OCI-LY3 (cell line): Measurements from ENCODE around the gene ADGRE3.

Source experiments
- H2AFZ ChIP-seq: fragments of 200-600, 300-600 bp; shearing (Covaris generic); 2 replicates; pipeline ENCODE4 v1.6.0; 2014; ENCODE audit warnings: antibody characterized with exemption, low read depth, low read length
- H3K27ac ChIP-seq: fragments of 200-600, 300-600 bp; sonication (generic); 2 replicates; pipeline ENCODE4 v1.5.1; 2014; ENCODE audit warnings: mild to moderate bottlenecking, low read length, moderate library complexity, mixed read lengths
- H3K27me3 ChIP-seq: fragments of 200-600, 300-600 bp; sonication (generic); 2 replicates; pipeline ENCODE4 v1.6.1; 2014; ENCODE audit warnings: low read depth, low read length, mixed read lengths
- H3K36me3 ChIP-seq: fragments of 200-600, 300-600 bp; sonication (generic); replicated peaks from 2 replicates; pipeline ENCODE3; 2014; ENCODE audit warnings: low read depth, low read length, mixed read lengths
- H3K4me1 ChIP-seq: fragments of 300-600, 200-600 bp; sonication (generic); 2 replicates; pipeline ENCODE4 v1.6.1; 2014; ENCODE audit warnings: low read length, mixed read lengths
- H3K4me2 ChIP-seq: fragments of 200-600, 300-600 bp; sonication (generic); 2 replicates; pipeline ENCODE4 v1.6.1; 2014; ENCODE audit warnings: low read length, mixed read lengths
- H3K4me3 ChIP-seq: fragments of 300-600, 200-600 bp; sonication (generic); 2 replicates; pipeline ENCODE4 v1.5.1; 2014; ENCODE audit warnings: antibody characterized with exemption, mild to moderate bottlenecking, low read length, moderate library complexity
- H3K79me2 ChIP-seq: fragments of 300-600, 200-600 bp; shearing (Covaris generic); 2 replicates; pipeline ENCODE4 v1.6.1; 2014; ENCODE audit warnings: mild to moderate bottlenecking, low read length, mixed read lengths
- H3K9ac ChIP-seq: fragments of 300-600, 200-600 bp; shearing (Covaris generic); 2 replicates; pipeline ENCODE4 v1.6.0; 2014; ENCODE audit warnings: mild to moderate bottlenecking, low read length, moderate library complexity
- H3K9me3 ChIP-seq: fragments of 200-600, 300-600 bp; shearing (Covaris generic); 2 replicates; pipeline ENCODE4 v1.6.1; 2014; ENCODE audit warnings: low read length, mixed read lengths; ENCODE audit not compliant: insufficient read depth
- H4K20me1 ChIP-seq: fragments of 200-600, 300-600 bp; sonication (generic); 2 replicates; pipeline ENCODE4 v1.6.1; 2016; ENCODE audit warnings: low read length, mixed read lengths; ENCODE audit not compliant: insufficient read depth
- EZH2phosphoT487 ChIP-seq: fragments of 200-600 bp; shearing (Covaris generic); IDR thresholded peaks from 2 replicates; pipeline ENCODE4 v1.6.1; 2018; ENCODE audit warnings: antibody characterized with exemption, mixed run types, low read depth
- TF ChIP-seq, protein P1 (sequence below): fragments of 200-600, 300-600 bp; sonication (generic); IDR thresholded peaks from 2 replicates; pipeline ENCODE4 v1.5.1; 2014; ENCODE audit warnings: antibody characterized with exemption, low read length, low read depth

Gene ADGRE3

DNA sequence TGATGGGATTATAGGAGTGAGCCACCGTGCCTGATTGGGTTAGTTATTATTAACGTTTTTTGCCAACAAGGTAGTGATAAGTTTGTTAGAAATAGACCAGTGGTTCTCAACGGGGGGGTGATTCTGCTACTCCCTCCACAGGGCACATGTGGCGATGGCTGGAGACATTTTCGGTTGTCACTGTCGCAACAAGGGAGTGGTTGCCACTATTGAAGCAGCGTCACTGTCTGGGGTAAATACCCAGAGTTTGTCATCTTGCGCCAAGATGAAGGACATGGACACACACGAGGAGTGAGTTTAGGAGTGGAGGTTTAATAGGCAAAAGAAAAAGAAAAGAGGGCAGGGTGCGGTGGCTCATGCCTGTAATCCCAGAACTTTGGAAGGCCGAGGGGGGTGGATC, 18.9 kb downstream of the ADGRE3 start:
- TF ChIP-seq EZH2phosphoT487, result no peak
- TF ChIP-seq, protein P1, sequence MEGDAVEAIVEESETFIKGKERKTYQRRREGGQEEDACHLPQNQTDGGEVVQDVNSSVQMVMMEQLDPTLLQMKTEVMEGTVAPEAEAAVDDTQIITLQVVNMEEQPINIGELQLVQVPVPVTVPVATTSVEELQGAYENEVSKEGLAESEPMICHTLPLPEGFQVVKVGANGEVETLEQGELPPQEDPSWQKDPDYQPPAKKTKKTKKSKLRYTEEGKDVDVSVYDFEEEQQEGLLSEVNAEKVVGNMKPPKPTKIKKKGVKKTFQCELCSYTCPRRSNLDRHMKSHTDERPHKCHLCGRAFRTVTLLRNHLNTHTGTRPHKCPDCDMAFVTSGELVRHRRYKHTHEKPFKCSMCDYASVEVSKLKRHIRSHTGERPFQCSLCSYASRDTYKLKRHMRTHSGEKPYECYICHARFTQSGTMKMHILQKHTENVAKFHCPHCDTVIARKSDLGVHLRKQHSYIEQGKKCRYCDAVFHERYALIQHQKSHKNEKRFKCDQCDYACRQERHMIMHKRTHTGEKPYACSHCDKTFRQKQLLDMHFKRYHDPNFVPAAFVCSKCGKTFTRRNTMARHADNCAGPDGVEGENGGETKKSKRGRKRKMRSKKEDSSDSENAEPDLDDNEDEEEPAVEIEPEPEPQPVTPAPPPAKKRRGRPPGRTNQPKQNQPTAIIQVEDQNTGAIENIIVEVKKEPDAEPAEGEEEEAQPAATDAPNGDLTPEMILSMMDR, result no peak
- Histone ChIP-seq H4K20me1 (no peaks in the 10 kb centered on the region), H3K27ac (no peak overlapping the region), H3K36me3 (no peaks in the 10 kb centered on the region), H3K27me3 (peaks cover 12% of the 10 kb centered on the region), H2AFZ (no peak overlapping the region), H3K4me2 (no peak overlapping the region), H3K9me3 (no peaks in the 10 kb centered on the region), H3K4me3 (no peak overlapping the region), H3K4me1 (peaks cover 2% of the 10 kb centered on the region; the same call in 1 of the 2 replicates), H3K79me2 (no peaks in the 10 kb centered on the region), H3K9ac (no peak overlapping the region)

DNA sequence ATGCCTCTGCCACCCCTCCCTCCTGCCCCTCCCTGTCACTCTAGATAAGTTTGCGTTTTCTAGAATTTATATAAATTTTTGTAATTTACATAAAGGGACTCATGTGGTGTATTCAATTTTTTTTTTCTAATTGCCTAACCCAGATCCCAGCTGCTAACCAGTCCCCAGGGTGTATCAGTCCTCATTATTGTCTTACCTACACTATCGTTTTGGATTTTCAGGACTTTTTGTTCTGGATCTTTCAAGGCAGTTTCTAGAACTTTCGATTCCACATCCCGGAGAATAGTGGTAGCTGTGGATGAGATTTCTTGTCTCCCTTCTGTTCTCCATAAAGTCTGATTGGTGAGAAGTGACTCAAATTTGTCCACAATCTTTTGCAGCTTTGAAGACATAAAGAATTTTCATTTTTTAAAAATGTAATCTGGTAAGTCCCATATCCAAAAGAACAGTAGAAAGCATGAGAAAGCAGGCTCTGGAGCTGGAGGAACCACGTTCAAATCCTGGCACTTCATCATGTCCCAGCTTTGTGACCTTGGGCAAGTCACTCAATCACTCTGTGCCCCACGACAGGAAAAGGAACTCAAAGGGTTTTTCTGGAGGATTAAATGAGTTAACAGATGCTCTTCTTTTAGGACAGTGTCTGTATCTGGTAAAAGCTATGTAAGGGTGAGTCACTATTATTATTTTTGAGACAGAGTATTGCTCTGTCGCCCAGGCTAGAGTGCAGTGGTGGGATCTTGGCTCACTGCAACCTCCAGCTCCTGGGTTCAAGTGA, 19.7 kb downstream of the ADGRE3 start:
- no peaks in the 10 kb centered on the region for H3K36me3 ChIP-seq
- H4K20me1 ChIP-seq, result no peaks in the 10 kb centered on the region
- no peak for TF ChIP-seq EZH2phosphoT487
- TF ChIP-seq, protein P1, result no peak
- peaks cover 14% of the 10 kb centered on the region for H3K27me3 ChIP-seq
- no peak overlapping the region for H3K27ac ChIP-seq
- no peaks in the 10 kb centered on the region for H3K4me1 ChIP-seq
- H3K4me2 ChIP-seq, result no peak overlapping the region
- H3K79me2 ChIP-seq, result no peaks in the 10 kb centered on the region
- no peak overlapping the region for H3K9ac ChIP-seq
- no peak overlapping the region for H3K4me3 ChIP-seq
- H2AFZ ChIP-seq, result no peak overlapping the region
- no peaks in the 10 kb centered on the region for H3K9me3 ChIP-seq

DNA sequence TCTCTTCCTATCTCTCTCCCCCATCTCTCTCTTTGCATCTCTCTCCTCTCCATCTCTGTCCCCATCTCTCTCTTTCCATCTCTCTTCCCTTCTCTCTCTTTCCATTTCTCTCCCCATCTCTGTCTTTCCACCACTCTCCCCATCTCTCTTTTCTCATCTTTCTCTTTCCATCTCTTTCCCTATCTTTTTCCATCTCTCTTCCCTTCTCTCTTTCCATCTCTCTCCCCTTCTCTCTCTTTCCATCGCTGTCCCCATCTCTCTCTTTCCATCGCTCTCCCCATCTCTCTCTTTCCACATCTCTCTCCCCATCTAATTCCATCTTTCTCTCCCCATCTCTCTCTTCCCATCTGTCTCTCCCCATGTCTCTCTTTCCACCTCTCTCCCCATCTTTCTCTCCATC, 24.5 kb downstream of the ADGRE3 start:
- Histone ChIP-seq H3K9ac (no peak overlapping the region), H4K20me1 (no peaks in the 10 kb centered on the region), H3K79me2 (no peaks in the 10 kb centered on the region), H3K9me3 (no peaks in the 10 kb centered on the region), H3K36me3 (no peaks in the 10 kb centered on the region), H3K4me3 (no peak overlapping the region), H3K27ac (no peak overlapping the region), H3K27me3 (peaks cover 14% of the 10 kb centered on the region), H3K4me2 (no peak overlapping the region), H3K4me1 (no peaks in the 10 kb centered on the region), H2AFZ (no peak overlapping the region)
- no peak for TF ChIP-seq EZH2phosphoT487
- TF ChIP-seq, protein P1, result no peak

DNA sequence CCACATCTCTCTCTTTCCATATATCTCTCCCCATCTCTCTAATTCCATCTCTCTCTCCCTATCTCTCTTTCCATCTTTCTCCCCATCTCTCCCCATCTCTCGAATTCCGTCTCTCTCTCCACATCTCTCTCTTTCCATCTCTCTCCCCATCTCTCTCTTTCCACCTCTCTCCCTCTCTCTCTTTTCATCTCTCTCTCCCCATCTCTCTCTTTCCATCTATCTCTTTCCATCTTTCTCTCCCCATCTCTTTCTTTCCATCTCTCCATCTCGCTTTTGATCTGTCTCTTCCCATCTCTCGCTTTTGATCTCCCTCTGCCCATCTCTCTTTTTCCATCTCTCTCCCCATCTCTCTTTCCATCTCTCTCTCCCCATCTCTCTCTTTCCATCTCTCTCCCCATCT, 25.6 kb downstream of the ADGRE3 start:
- no peaks in the 10 kb centered on the region for H4K20me1 ChIP-seq

More for the DNA sequence above, 25.6 kb downstream of the ADGRE3 start:
- no peak overlapping the region for H3K4me3 ChIP-seq
- no peak overlapping the region for H2AFZ ChIP-seq
- H3K9me3 ChIP-seq, result no peaks in the 10 kb centered on the region
- no peak overlapping the region for H3K9ac ChIP-seq
- no peak overlapping the region for H3K4me2 ChIP-seq
- no peaks in the 10 kb centered on the region for H3K79me2 ChIP-seq
- H3K4me1 ChIP-seq, result no peaks in the 10 kb centered on the region
- peaks cover 14% of the 10 kb centered on the region for H3K27me3 ChIP-seq
- no peak overlapping the region for H3K27ac ChIP-seq
- TF ChIP-seq, protein P1, result no peak
- TF ChIP-seq EZH2phosphoT487, result no peak
- H3K36me3 ChIP-seq, result no peaks in the 10 kb centered on the region
